NCI-H1694 (cell line): ENCODE data around the gene CSAD.
"Not testable (repeated sequence)": the region's sequence is repeated elsewhere in the genome, so short reads cannot be mapped to it uniquely, and the experiment has no call there.

ENCODE experiments used
- DNase-seq: peaks from one replicate; lab custom pipeline; 2025; lab: John Stamatoyannopoulos, UW

Gene CSAD

DNA sequence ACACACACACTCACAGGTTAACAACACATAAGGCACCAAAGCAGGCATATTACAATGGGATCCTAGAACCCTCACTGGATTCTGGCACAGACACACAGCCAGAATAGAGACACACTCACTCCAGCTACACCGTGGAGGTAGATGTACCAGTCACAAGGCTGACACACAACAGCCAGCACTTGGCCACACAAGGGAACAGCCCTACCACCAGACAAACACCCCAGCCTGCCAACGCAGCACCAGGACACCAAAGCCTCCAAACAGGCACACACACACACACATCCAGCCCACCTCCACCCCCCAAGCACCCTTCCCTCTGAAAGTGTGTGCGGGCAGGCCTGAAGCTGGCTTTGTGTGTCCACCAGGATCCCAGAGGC lies 37.2 kb upstream of the CSAD start:
- no peak for DNase-seq

DNA sequence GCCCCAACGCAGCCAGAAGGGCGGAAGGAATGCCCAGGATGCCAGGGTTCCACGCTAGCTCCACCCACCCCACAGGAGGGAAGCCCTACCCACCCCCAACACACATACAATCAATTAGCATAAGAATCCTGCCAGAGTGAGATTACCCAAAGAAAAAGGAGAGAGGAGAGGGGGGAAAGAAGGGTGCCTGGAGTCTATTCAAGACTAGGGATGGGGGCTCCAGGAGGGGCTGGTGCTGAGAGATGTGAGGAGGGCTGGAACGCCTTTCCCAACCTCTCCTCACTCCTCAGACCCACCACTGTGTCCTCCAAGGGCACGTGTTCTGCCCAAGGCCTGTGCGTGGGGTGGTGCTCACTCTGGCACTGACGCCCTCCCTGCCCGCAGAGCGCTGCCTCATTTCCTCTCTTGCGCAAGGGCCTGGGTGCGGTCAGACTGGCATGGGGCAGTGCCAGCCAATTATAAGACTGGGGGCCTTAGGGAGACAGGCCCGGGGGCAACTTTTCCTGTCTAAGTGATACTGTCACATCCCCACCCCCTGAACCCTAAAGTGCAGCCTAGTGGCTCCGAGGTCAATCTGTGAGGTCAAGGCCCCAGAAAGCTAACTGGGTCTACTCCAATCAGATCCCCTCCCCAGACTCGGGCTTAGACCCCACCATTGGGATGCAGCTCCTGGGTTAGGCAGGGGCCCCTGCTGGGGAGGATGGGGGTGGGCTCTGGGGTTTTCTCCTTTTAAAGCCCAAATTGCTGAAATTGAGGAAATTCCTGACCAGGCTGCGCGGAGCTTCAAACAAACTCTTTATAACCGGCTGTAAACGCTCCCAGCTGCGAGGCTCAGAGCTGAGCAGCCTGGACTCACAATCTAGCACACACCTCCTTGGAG lies 36.6 kb upstream of the CSAD start:
- no peak for DNase-seq

DNA sequence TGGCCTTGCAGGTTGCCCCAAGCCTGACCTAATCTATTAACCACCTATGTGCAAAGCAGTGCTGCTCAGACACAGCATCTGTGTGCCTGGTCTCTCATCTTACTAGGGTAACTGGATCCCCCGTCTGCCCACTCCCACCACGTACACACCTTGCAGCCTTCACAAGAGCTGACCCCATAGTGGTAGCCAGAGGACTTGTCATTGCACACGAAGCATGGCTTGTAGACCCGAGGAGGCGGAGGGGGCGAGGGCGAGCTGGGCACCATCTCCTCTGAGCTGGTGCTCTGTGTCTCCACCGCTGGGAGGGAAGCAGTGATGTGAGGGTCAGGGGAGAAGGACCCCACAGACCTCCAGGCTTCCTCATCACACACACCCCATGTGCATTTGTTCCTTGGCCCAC lies 34.8 kb upstream of the CSAD start:
- no peak for DNase-seq

DNA sequence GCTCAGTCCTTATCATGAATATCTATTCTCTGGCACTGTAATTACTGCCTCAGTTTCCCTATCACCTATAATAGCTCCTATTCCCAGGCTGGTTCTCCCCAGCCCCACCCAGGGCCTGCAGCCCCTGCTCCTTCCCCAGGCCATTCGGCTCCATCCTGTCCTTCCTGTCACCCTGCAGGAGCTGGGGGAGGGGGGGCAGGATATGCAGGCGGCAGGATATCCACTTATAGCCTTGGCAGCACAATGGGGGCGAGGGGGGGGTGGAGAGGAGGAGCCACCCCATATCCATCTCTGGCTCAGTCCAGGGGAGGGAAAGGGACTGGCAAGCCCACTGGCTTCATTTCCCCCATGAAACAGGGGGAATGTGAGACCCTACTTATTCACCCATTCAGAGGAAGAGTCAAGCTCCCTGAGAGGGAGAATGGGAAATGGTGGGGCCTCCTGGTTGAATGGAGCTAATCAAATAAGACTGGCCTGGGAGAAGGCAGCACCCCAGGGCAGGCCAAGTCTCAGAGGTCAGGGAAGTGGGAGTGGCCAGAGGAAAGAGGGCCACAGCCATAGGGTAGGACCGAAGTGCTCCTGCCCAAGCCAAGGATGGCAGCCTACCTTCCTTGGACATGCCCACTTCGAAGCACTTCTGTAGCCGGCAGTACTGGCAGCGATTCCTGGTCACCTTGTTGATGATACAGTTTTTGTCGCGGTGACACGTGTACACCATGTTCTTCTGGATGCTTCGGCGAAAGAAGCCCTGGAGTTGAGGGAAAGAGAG lies 34.1 kb upstream of the CSAD start:
- no peak for DNase-seq

DNA sequence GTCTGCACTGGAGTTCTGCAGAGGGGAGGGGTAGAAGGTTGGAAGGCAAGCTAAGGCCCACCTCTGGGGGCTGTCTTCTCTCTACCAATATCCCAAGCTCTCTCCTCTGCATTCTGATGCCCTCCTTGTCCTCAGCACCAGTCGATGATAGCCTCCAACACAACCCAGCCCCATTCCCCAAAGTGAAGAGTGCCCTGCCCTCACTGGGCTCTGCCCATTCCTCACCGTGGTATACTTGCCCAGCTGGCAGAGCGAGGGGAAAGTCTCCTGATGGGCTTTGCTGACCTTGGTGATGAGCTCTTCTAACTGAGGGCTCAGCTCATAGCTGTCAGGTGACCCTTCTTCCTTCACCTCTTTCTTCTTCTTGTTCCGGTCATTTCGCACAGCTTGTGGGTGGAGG lies 33.5 kb upstream of the CSAD start:
- no peak for DNase-seq

GRCh38 chr12:53213348-53213747 lies 32.6 kb upstream of the CSAD start:
- DNase-seq, result peak; percentile 57

GRCh38 chr12:53212931-53213330 lies 32.2 kb upstream of the CSAD start:
- no peak for DNase-seq

DNA sequence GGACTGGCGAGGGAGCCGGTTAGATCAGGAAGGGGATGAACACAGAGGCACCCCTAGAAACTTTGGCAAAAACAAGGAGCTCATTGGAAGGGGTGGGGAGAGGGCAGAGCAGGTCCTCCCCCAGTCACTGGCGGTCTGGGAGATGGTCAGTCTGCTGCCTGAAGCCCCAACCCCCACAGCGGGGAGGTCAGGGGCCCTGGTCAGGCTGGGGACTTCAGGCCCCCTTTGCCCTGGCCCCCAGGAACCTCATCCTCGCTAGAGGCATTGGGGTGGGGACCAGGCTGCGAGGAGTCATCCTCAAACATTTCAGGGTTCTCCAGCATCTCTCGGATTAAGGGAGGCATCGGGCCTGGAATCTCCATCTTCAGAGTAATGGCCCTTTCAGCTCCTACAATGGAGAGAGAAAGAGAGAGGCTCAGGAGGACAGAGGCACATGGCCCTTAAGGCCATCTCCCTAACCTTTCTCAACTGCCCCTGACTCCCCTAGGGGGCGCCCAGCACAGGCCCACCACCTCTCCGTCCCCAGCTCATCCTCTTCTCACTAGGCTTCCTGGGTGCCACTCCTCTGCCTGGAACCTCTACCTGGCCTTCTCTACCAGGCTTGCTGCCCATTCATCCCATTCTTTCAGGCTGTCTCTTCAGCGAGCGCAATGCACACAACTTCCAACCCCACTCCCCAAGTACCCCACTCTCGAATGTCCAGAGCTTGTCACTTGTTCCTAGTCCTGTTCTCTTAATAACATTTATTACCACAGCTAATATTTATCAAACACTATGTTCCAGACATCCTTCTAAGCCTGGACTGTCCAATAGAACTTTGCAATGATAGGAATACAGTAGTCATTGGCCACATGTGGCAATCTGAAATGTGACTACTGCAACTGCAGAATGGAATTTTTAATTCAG lies 31.0 kb upstream of the CSAD start:
- no peak for DNase-seq

DNA sequence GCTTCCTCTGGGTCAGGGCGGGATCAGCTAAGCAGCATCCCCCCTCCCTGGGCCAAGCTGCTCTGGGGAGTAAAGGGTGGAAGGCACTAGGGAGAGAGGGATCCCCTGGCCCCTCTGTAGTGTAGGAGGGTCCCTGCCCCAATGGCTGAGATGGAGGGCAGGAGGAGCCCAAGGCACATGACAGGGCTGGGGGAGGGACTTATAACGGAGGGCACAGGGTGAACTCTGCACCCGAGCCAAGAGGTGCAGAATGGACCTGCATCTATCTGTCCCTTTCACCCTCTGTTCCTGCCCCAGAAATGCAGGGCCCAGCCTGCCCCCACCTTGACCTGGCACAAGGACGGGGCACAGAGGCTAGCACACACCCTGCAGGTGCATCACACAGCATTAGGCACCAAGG lies 30.1 kb upstream of the CSAD start:
- DNase-seq, result no peak

GRCh38 chr12:53208877-53209463 lies 28.2 kb upstream of the CSAD start:
- DNase-seq, result no peak

- no peak for DNase-seq
Observed at GRCh38 chr12:53208435-53208834, 27.7 kb upstream of the CSAD start.

DNA sequence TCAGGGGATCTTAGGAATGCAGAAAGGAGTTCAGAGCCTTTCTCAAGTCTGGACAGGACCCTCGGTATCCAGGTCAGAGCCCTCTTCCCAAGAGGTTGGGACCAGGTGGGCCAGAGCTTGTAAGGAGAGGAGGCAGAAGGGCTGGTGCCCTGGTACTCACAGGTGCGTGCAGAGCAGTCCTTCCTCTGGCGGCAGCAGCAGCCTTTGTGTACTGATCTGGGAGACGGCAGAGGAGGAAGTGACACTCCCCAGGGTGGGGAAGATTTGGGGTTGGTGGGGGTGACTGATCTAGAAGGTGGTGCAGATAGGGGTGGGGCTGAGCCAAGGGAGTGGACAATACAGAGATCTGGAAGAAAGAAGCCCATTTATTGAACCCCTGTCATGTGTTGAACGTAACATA lies 26.3 kb upstream of the CSAD start, which contains the start of gene ITGB7:
ITGB7 (minus strand) TSS at position 210 of the 400 bp plus-strand sequence. CDS start 6,808 bp downstream, outside the sequence.
- no peak for DNase-seq

DNA sequence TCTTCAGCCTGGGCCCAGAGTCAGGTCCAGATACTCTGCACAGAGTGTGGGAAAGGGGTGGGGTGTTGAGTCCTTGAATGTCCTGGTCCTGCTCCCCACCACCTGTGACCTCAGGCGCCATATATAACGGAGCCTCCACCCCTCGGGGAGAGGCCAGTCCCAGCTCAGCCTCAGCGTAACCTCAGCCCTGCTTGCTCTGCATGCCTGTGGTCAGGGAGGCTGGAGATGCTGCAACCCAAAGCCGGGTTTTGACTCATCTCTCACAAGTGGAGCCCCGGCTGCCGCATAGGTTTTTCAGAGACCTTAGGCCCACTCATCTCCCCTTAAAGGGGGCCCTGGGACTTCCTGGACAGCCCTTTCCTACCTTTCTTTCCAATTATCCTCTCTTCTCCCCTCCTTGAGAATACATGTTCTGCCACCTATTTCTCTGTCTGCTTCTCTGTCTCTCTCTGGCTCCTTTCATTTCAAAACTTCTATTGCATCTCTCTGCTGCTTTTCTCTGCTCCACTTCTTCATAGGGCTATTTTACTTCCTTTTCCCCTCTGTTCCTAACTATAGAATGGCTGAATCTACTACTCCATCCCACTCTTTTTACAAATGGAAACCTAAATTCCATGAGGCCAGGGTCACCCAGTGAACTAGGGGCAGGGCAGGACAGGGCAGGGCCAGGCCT lies 25.2 kb upstream of the CSAD start:
- DNase-seq, result no peak

- DNase-seq, result no peak
Observed at GRCh38 chr12:53204351-53204750, 23.6 kb upstream of the CSAD start.

DNA sequence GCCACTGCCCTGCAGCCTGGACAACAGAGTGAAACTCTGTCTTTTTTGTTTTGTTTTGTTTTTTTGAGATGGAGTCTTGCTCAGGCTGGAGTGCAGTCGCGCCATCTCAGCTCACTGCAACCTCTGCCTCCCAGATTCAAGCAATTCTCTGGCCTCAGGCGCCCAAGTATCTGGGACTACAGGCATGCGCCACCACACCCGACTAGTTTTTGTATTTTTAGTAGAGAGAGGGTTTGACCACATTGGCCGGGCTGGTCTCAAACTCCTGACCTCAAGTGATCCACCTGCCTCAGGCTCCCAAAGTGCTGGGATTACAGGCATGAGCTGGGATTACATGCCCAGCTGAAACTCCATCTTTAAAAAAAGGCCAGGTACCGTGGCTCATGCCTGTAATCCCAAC lies 21.6 kb upstream of the CSAD start:
- DNase-seq, result not testable (repeated sequence)

GRCh38 chr12:53201639-53202038 lies 20.9 kb upstream of the CSAD start:
- no peak for DNase-seq

DNA sequence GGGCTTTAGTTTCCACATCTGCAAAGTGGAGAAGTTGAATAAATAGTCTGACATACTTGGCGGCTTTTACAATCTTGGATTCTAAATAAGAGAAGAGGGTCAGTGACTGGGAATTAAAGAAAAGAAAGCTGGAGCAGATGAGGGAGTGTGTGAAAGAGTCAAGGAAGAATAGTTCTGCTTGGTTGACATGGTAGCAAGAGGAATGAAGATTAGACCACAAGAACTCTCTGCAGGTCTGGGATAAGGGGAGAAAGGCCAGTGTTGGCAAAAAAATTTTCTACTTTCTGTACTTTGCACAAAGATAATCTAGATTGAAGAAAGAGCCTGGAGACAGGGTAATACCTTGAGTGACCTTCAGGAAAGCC lies 20.4 kb upstream of the CSAD start:
- no peak for DNase-seq

DNA sequence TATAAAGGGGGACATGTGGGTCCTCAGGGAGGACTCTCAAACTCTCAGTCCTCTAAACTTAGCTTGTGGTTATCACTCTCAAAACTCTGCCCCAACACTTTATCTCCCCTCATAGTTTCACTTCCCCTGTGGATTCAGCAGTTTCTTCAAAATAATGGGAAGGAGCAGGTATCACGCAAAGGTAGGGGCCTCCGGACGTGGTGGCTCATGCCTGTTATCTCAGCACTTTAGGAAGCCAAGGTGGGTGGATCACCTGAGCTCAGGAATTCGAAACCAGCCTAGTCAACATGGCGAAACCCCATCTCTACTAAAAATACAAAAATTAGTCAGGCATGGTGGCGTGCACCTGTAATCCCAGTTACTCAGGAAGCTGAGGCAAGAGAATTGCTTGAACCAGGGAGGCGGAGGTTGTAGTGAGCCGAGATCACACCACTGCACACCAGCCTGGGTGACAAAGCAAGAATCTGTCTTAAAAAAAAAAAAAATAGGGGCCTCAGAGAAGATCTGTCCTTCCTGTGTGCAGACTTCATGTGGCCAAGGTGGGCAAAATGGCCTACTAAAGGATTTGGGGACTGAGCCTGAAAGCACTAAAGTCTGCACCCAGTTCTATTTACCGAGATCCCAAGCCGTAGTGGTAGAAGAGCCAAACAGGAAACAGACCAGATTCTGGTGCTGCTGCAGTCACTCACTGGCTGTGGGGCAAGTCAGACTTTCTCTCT lies 19.9 kb upstream of the CSAD start:
- no peak for DNase-seq

DNA sequence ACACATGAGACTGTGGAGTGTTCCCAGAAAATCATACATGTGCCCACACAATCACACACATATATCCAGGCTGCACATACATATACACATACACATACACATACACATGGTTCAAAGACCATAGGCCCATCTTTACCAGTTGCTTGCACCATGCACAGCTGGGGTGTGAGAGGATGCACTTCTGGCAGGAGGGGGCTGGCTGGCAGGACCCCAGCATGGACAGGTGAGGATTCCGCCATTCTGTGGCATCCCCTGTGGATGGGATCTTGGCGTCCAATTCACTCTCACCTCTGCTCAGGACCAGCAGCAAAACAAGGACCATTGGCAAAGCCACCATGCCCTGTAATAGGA lies 19.4 kb upstream of the CSAD start:
- no peak for DNase-seq

GRCh38 chr12:53199700-53200099 lies 19.0 kb upstream of the CSAD start:
- DNase-seq, result no peak
